Cerebellar nuclear complex (tissue), 1 donor: ENCODE data around the gene MALL.
"Not testable (repeated sequence)": the region's sequence is repeated elsewhere in the genome, so short reads cannot be mapped to it uniquely, and the experiment has no call there.

ENCODE experiments used
- DNase-seq, 2 experiments: peaks; one replicate each; lab custom pipeline; 2025; lab: John Stamatoyannopoulos, UW

MALL gene

GRCh38 chr2:110120171-110121051 is 4.8 kb upstream of the MALL start:
- no peak for DNase-seq

GRCh38 chr2:110116033-110116710 is 550 bp upstream of the MALL start:
- DNase-seq: no peak

- no peak for DNase-seq
Measured at GRCh38 chr2:110114831-110115255, 779 bp downstream of the MALL start.

- DNase-seq: no peak
Measured at GRCh38 chr2:110113961-110114591, 1.5 kb downstream of the MALL start.

GRCh38 chr2:110108291-110108690 is 7.3 kb downstream of the MALL start:
- not testable (repeated sequence) for DNase-seq

GRCh38 chr2:110107092-110108079 is 8.2 kb downstream of the MALL start:
- DNase-seq: no peak

GRCh38 chr2:110106642-110107041 is 9.0 kb downstream of the MALL start:
- no peak for DNase-seq

GRCh38 chr2:110105608-110106467 is 9.8 kb downstream of the MALL start:
- no peak for DNase-seq

GRCh38 chr2:110105183-110105582 is 10.4 kb downstream of the MALL start:
- DNase-seq: no peak

GRCh38 chr2:110104025-110104771 is 11.4 kb downstream of the MALL start:
- no peak for DNase-seq

GRCh38 chr2:110103061-110103961 is 12.3 kb downstream of the MALL start:
- no peak for DNase-seq

- DNase-seq: no peak
Measured at GRCh38 chr2:110101901-110102803, 13.5 kb downstream of the MALL start.

GRCh38 chr2:110101280-110101844 is 14.3 kb downstream of the MALL start:
- DNase-seq: no peak

- not testable (repeated sequence) for DNase-seq
Measured at GRCh38 chr2:110100880-110101279, 14.7 kb downstream of the MALL start.

GRCh38 chr2:110100480-110100879 is 15.1 kb downstream of the MALL start:
- no peak for DNase-seq

- DNase-seq: no peak
Measured at GRCh38 chr2:110099471-110100225, 16.0 kb downstream of the MALL start.

- no peak for DNase-seq
Measured at GRCh38 chr2:110099038-110099425, 16.6 kb downstream of the MALL start.
